NT2/D1 (cell line): ENCODE results near the gene DOCK3.

Experiments used
- YY1 ChIP-seq: IDR thresholded peaks from 2 replicates; pipeline ENCODE4 v1.6.1; 2011; ENCODE audit not compliant: insufficient read length, insufficient read depth
- ZNF274 ChIP-seq: IDR thresholded peaks from 2 replicates; pipeline ENCODE4 v1.6.1; 2011; ENCODE audit warnings: mild to moderate bottlenecking, low read depth, low read length

DNA sequence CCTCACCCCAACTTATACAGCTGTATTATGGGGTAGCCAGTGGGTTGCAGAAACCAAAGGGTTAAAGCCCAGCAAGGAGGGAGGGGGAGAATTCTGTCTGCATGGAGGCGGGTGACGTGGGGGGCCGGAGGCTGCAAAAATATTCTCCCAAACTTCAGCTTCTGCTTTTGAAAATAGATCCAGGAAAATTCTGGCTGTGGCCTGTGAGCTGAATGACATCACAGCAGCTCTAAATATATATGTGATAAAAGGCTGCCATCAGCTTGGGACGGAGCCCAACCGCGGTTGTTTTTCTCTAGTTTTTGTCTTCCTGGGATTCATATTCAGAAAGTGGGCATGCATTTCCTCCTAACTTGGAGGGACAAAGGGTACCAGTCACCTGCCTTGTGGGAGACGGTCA is 30.2 kb upstream of the DOCK3 start:
- TF ChIP-seq ZNF274: no peak
- no peak for TF ChIP-seq YY1
